HEK293 (cell line): Measurements from ENCODE around the gene DNAJC12.

ENCODE experiments used
- BCL11B ChIP-seq: fragments of 450-650 bp; formaldehyde crosslinking; IDR thresholded peaks from 2 replicates; pipeline ENCODE4 v1.5.1; 2016; ENCODE audit warnings: low read depth, missing biosample characterization, missing genetic modification characterization
- GLI2 ChIP-seq: fragments of 450-650 bp; formaldehyde crosslinking; IDR thresholded peaks from 2 replicates; pipeline ENCODE4; 2017; ENCODE audit warnings: missing biosample characterization, missing genetic modification characterization, low read depth, borderline replicate concordance
- KLF8 ChIP-seq: fragments of 450-650 bp; formaldehyde crosslinking; IDR thresholded peaks from 2 replicates; pipeline ENCODE4 v1.5.1; 2016; ENCODE audit warnings: missing biosample characterization, missing genetic modification characterization
- KLF9 ChIP-seq: fragments of 450-650 bp; formaldehyde crosslinking; IDR thresholded peaks from 2 replicates; pipeline ENCODE4 v1.5.1; 2016; ENCODE audit warnings: missing biosample characterization, missing genetic modification characterization, low read depth
- ZFHX2 ChIP-seq: fragments of 450-650 bp; formaldehyde crosslinking; conservative IDR thresholded peaks from 2 replicates; pipeline ENCODE4 v1.5.1; 2016; ENCODE audit warnings: missing biosample characterization, missing genetic modification characterization
- ZFP37 ChIP-seq: fragments of 450-650 bp; formaldehyde crosslinking; IDR thresholded peaks from 2 replicates; pipeline ENCODE4 v1.5.1; 2016; ENCODE audit warnings: missing biosample characterization, missing genetic modification characterization
- ZIC2 ChIP-seq: fragments of 450-650 bp; formaldehyde crosslinking; IDR thresholded peaks from 2 replicates; pipeline ENCODE4 v1.5.1; 2016; ENCODE audit warnings: missing biosample characterization, missing genetic modification characterization
- ZNF157 ChIP-seq: fragments of 450-650 bp; formaldehyde crosslinking; IDR thresholded peaks from 2 replicates; pipeline ENCODE4 v1.5.1; 2016; ENCODE audit warnings: missing biosample characterization, missing genetic modification characterization
- ZNF174 ChIP-seq: fragments of 450-650 bp; formaldehyde crosslinking; IDR thresholded peaks from 2 replicates; pipeline ENCODE4 v1.5.0; 2017; ENCODE audit warnings: missing biosample characterization, mild to moderate bottlenecking, missing genetic modification characterization
- ZNF202 ChIP-seq: fragments of 450-650 bp; formaldehyde crosslinking; IDR thresholded peaks from 2 replicates; pipeline ENCODE4 v1.5.1; 2016; ENCODE audit warnings: missing biosample characterization, missing genetic modification characterization, borderline replicate concordance
- ZNF223 ChIP-seq: fragments of 450-650 bp; formaldehyde crosslinking; IDR thresholded peaks from 2 replicates; pipeline ENCODE4 v1.5.1; 2016; ENCODE audit warnings: missing biosample characterization, missing genetic modification characterization
- ZNF239 ChIP-seq: fragments of 450-650 bp; formaldehyde crosslinking; IDR thresholded peaks from 2 replicates; pipeline ENCODE4 v1.5.1; 2016; ENCODE audit warnings: missing biosample characterization, missing genetic modification characterization
- ZNF426 ChIP-seq: fragments of 450-650 bp; formaldehyde crosslinking; IDR thresholded peaks from 2 replicates; pipeline ENCODE4 v1.5.1; 2017; ENCODE audit warnings: missing biosample characterization, missing genetic modification characterization, mild to moderate bottlenecking, inconsistent platforms, moderate library complexity
- ZNF433 ChIP-seq: fragments of 450-650 bp; formaldehyde crosslinking; IDR thresholded peaks from 2 replicates; pipeline ENCODE4 v1.5.1; 2016; ENCODE audit warnings: missing biosample characterization, missing genetic modification characterization, low read depth
- ZNF529 ChIP-seq: fragments of 450-650 bp; formaldehyde crosslinking; IDR thresholded peaks from 2 replicates; pipeline ENCODE4 v1.5.1; 2017; ENCODE audit warnings: missing genetic modification characterization, missing biosample characterization; ENCODE audit not compliant: insufficient replicate concordance
- ZNF654 ChIP-seq: fragments of 450-650 bp; formaldehyde crosslinking; IDR thresholded peaks from 2 replicates; pipeline ENCODE4 v1.5.1; 2016; ENCODE audit warnings: low read depth, missing biosample characterization, missing genetic modification characterization
- ZNF660 ChIP-seq: fragments of 450-650 bp; IDR thresholded peaks from 2 replicates; pipeline ENCODE4 v1.5.1; 2018; ENCODE audit warnings: missing biosample characterization, mild to moderate bottlenecking, missing genetic modification characterization
- ZNF776 ChIP-seq: fragments of 450-650 bp; formaldehyde crosslinking; IDR thresholded peaks from 2 replicates; pipeline ENCODE4 v1.5.0; 2017; ENCODE audit warnings: missing biosample characterization, missing genetic modification characterization, borderline replicate concordance
- ZNF792 ChIP-seq: fragments of 450-650 bp; formaldehyde crosslinking; IDR thresholded peaks from 2 replicates; pipeline ENCODE4 v1.5.1; 2016; ENCODE audit warnings: missing biosample characterization, missing genetic modification characterization
- ZNF843 ChIP-seq: fragments of 450-650 bp; formaldehyde crosslinking; IDR thresholded peaks from 2 replicates; pipeline ENCODE4 v1.5.1; 2016; ENCODE audit warnings: missing biosample characterization, missing genetic modification characterization
- TF ChIP-seq, protein P1 (sequence below): fragments of 450-650 bp; formaldehyde crosslinking; IDR thresholded peaks from 2 replicates; pipeline ENCODE4 v1.5.1; 2017; ENCODE audit warnings: missing biosample characterization, missing genetic modification characterization
- TF ChIP-seq, protein P2 (sequence below): fragments of 450-650 bp; formaldehyde crosslinking; IDR thresholded peaks from 2 replicates; pipeline ENCODE4 v1.5.1; 2017; ENCODE audit warnings: missing biosample characterization, missing genetic modification characterization
- TF ChIP-seq, protein P3 (sequence below): fragments of 450-650 bp; formaldehyde crosslinking; IDR thresholded peaks from 2 replicates; pipeline ENCODE4 v1.5.1; 2016; ENCODE audit warnings: missing biosample characterization, missing genetic modification characterization
- TF ChIP-seq, protein P4 (sequence below): fragments of 450-650 bp; formaldehyde crosslinking; IDR thresholded peaks from 2 replicates; pipeline ENCODE4 v1.5.1; 2017; ENCODE audit warnings: missing biosample characterization, missing genetic modification characterization
- TF ChIP-seq, protein P5 (sequence below): fragments of 450-650 bp; formaldehyde crosslinking; IDR thresholded peaks from 2 replicates; pipeline ENCODE4 v1.5.1; 2016; ENCODE audit warnings: missing biosample characterization, missing genetic modification characterization, borderline replicate concordance
- TF ChIP-seq, protein P6 (sequence below): fragments of 450-650 bp; formaldehyde crosslinking; IDR thresholded peaks from 2 replicates; pipeline ENCODE4 v1.5.1; 2016; ENCODE audit warnings: missing biosample characterization, missing genetic modification characterization

The DNAJC12 gene

DNA sequence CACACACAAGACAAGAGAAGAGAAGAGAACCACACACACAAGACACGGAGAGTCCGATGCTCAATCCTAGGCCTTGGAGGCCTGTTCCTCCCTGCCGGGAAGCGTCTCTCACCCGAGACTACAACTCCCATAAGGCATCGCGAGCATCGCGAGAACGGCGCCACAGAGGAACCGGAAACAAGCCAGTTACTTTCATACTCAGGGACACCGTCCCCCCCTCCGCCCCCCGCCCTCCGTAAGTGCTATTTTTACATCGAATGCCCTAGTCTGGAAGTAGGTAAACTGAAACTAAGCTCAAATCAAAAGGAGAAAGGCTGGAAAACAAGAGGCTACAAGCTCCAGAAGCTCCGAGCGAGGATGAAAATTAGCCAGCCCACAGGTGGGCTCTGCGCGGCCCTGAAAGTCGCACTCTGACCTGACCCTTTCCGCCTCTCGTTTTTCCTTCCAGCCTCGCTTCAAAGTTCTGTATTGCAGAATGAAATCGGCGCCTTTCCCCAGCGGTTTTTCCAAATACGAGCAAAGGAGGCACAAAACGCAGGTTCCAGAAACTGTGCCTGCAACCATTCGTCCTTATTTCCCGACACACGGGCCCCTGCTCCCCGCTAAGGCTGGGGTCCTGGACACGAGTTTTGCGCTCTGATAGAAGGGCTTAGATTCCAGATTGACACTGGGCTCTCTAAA lies 11.5 kb upstream of the DNAJC12 start (continued):
- TF ChIP-seq, protein P1, sequence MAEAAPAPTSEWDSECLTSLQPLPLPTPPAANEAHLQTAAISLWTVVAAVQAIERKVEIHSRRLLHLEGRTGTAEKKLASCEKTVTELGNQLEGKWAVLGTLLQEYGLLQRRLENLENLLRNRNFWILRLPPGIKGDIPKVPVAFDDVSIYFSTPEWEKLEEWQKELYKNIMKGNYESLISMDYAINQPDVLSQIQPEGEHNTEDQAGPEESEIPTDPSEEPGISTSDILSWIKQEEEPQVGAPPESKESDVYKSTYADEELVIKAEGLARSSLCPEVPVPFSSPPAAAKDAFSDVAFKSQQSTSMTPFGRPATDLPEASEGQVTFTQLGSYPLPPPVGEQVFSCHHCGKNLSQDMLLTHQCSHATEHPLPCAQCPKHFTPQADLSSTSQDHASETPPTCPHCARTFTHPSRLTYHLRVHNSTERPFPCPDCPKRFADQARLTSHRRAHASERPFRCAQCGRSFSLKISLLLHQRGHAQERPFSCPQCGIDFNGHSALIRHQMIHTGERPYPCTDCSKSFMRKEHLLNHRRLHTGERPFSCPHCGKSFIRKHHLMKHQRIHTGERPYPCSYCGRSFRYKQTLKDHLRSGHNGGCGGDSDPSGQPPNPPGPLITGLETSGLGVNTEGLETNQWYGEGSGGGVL (tag by site-specific recombination) = no peak
- TF ChIP-seq ZFHX2 (tag by site-specific recombination) (peak; percentile 35; the same call in 1 of the 2 replicates), ZNF174 (tag by site-specific recombination) (no peak), ZNF843 (tag by site-specific recombination) (peak; percentile 41; the same call in 1 of the 2 replicates), ZNF202 (tag by site-specific recombination) (no peak), ZNF426 (tag by site-specific recombination) (no peak), ZIC2 (tag by site-specific recombination) (no peak), GLI2 (tag by site-specific recombination) (no peak), ZNF223 (tag by site-specific recombination) (no peak), KLF9 (tag by site-specific recombination) (peak; percentile 65; the same call in 1 of the 2 replicates), ZNF157 (no peak), ZNF776 (no peak), KLF8 (tag by site-specific recombination) (peak; percentile 82), ZFP37 (tag by site-specific recombination) (no peak), ZNF239 (tag by site-specific recombination) (no peak), ZNF792 (tag by site-specific recombination) (no peak), ZNF529 (no peak), ZNF660 (tag by site-specific recombination) (0 out of 2 replicates have a peak, but pooled peaks have one; percentile 37), BCL11B (tag by site-specific recombination) (no peak), ZNF433 (tag by site-specific recombination) (no peak), ZNF654 (tag by site-specific recombination) (no peak)
- TF ChIP-seq, protein P2, sequence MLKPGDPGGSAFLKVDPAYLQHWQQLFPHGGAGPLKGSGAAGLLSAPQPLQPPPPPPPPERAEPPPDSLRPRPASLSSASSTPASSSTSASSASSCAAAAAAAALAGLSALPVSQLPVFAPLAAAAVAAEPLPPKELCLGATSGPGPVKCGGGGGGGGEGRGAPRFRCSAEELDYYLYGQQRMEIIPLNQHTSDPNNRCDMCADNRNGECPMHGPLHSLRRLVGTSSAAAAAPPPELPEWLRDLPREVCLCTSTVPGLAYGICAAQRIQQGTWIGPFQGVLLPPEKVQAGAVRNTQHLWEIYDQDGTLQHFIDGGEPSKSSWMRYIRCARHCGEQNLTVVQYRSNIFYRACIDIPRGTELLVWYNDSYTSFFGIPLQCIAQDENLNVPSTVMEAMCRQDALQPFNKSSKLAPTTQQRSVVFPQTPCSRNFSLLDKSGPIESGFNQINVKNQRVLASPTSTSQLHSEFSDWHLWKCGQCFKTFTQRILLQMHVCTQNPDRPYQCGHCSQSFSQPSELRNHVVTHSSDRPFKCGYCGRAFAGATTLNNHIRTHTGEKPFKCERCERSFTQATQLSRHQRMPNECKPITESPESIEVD (tag by site-specific recombination) = no peak
- TF ChIP-seq, protein P3, sequence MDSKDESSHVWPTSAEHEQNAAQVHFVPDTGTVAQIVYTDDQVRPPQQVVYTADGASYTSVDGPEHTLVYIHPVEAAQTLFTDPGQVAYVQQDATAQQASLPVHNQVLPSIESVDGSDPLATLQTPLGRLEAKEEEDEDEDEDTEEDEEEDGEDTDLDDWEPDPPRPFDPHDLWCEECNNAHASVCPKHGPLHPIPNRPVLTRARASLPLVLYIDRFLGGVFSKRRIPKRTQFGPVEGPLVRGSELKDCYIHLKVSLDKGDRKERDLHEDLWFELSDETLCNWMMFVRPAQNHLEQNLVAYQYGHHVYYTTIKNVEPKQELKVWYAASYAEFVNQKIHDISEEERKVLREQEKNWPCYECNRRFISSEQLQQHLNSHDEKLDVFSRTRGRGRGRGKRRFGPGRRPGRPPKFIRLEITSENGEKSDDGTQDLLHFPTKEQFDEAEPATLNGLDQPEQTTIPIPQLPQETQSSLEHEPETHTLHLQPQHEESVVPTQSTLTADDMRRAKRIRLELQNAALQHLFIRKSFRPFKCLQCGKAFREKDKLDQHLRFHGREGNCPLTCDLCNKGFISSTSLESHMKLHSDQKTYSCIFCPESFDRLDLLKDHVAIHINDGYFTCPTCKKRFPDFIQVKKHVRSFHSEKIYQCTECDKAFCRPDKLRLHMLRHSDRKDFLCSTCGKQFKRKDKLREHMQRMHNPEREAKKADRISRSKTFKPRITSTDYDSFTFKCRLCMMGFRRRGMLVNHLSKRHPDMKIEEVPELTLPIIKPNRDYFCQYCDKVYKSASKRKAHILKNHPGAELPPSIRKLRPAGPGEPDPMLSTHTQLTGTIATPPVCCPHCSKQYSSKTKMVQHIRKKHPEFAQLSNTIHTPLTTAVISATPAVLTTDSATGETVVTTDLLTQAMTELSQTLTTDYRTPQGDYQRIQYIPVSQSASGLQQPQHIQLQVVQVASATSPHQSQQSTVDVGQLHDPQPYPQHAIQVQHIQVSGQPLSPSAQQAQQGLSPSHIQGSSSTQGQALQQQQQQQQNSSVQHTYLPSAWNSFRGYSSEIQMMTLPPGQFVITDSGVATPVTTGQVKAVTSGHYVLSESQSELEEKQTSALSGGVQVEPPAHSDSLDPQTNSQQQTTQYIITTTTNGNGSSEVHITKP = no peak
- TF ChIP-seq, protein P4, sequence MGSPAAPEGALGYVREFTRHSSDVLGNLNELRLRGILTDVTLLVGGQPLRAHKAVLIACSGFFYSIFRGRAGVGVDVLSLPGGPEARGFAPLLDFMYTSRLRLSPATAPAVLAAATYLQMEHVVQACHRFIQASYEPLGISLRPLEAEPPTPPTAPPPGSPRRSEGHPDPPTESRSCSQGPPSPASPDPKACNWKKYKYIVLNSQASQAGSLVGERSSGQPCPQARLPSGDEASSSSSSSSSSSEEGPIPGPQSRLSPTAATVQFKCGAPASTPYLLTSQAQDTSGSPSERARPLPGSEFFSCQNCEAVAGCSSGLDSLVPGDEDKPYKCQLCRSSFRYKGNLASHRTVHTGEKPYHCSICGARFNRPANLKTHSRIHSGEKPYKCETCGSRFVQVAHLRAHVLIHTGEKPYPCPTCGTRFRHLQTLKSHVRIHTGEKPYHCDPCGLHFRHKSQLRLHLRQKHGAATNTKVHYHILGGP (tag by site-specific recombination) = no peak
- TF ChIP-seq, protein P5, sequence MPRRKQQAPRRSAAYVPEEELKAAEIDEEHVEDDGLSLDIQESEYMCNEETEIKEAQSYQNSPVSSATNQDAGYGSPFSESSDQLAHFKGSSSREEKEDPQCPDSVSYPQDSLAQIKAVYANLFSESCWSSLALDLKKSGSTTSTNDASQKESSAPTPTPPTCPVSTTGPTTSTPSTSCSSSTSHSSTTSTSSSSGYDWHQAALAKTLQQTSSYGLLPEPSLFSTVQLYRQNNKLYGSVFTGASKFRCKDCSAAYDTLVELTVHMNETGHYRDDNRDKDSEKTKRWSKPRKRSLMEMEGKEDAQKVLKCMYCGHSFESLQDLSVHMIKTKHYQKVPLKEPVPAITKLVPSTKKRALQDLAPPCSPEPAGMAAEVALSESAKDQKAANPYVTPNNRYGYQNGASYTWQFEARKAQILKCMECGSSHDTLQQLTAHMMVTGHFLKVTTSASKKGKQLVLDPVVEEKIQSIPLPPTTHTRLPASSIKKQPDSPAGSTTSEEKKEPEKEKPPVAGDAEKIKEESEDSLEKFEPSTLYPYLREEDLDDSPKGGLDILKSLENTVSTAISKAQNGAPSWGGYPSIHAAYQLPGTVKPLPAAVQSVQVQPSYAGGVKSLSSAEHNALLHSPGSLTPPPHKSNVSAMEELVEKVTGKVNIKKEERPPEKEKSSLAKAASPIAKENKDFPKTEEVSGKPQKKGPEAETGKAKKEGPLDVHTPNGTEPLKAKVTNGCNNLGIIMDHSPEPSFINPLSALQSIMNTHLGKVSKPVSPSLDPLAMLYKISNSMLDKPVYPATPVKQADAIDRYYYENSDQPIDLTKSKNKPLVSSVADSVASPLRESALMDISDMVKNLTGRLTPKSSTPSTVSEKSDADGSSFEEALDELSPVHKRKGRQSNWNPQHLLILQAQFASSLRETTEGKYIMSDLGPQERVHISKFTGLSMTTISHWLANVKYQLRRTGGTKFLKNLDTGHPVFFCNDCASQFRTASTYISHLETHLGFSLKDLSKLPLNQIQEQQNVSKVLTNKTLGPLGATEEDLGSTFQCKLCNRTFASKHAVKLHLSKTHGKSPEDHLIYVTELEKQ (tag by site-specific recombination) = no peak
- TF ChIP-seq, protein P6, sequence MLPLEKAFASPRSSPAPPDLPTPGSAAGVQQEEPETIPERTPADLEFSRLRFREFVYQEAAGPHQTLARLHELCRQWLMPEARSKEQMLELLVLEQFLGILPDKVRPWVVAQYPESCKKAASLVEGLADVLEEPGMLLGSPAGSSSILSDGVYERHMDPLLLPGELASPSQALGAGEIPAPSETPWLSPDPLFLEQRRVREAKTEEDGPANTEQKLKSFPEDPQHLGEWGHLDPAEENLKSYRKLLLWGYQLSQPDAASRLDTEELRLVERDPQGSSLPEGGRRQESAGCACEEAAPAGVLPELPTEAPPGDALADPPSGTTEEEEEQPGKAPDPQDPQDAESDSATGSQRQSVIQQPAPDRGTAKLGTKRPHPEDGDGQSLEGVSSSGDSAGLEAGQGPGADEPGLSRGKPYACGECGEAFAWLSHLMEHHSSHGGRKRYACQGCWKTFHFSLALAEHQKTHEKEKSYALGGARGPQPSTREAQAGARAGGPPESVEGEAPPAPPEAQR (tag by site-specific recombination) = no peak
